Measurements from ENCODE around the gene PTTG1.

- TF ChIP-seq ZBTB43 (CRISPR knock-in tag; IDR thresholded peaks at IDR 0.05) (no peak), CTCF (IDR thresholded peaks at IDR 0.05) (no peak), HMGXB4 (CRISPR knock-in tag; IDR thresholded peaks at IDR 0.05) (no peak), USF2 (CRISPR knock-in tag; IDR thresholded peaks at IDR 0.05) (no peak), AFF4 (CRISPR knock-in tag; IDR thresholded peaks at IDR 0.05; ENCODE audit: borderline replicate concordance) (no peak)
- TF ChIP-seq, protein P1, sequence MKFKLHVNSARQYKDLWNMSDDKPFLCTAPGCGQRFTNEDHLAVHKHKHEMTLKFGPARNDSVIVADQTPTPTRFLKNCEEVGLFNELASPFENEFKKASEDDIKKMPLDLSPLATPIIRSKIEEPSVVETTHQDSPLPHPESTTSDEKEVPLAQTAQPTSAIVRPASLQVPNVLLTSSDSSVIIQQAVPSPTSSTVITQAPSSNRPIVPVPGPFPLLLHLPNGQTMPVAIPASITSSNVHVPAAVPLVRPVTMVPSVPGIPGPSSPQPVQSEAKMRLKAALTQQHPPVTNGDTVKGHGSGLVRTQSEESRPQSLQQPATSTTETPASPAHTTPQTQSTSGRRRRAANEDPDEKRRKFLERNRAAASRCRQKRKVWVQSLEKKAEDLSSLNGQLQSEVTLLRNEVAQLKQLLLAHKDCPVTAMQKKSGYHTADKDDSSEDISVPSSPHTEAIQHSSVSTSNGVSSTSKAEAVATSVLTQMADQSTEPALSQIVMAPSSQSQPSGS (CRISPR knock-in tag; IDR thresholded peaks at IDR 0.05; ENCODE audit: borderline replicate concordance, low read depth), result no peak
- TF ChIP-seq, protein P2, sequence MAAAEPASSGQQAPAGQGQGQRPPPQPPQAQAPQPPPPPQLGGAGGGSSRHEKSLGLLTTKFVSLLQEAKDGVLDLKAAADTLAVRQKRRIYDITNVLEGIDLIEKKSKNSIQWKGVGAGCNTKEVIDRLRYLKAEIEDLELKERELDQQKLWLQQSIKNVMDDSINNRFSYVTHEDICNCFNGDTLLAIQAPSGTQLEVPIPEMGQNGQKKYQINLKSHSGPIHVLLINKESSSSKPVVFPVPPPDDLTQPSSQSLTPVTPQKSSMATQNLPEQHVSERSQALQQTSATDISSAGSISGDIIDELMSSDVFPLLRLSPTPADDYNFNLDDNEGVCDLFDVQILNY (CRISPR knock-in tag; IDR thresholded peaks at IDR 0.05), result no peak
Observed at GRCh38 chr5:160419458-160420330, 2.0 kb upstream of the PTTG1 start.

Data from WTC11 (cell line).